Measurements from ENCODE around the gene PLCL2. TPM values are rescaled to one million over a fixed set of nuclear protein-coding genes. Genes with fewer than 3 reads are reported as not detected.
A peak's percentile ranks its signal among the peaks of the same experiment; 100 is the strongest.
"Not testable (repeated sequence)": the region's sequence is repeated elsewhere in the genome, so short reads cannot be mapped to it uniquely, and the experiment has no call there.

PLCL2 gene
- total and polyA plus RNA-seq, 5 donors from 2014 or later, result 27.1 to 42.9 (median 33.5) TPM

DNA sequence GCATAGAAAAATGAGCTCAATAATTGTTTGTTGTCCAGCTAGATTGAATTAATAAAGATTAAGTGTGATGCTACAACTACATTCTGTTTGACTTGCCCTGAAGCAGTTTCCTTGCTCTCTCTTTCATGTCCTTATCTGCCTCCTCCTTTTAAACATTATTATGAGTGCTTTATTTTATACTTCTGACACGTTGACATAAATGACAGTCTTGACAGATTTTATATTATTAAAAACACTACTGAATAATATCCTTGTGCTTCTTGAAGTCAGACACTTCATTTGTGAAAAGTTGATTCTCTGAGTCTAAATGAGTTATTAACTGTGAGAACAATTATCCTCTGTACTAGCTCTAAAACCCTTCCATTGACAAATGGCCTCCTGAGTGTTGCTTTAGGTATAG lies 58.2 kb downstream of the PLCL2 start:
- Mint-ChIP-seq H3K4me3 (peak overlapping the region in 1 of 4 donors; percentile 70), H3K27me3 (no peaks in the 10 kb centered on the region), H3K4me1 (peaks cover 45 to 66% (median 61%) of the 10 kb centered on the region in 4 donors), H3K27ac (peak overlapping the region in 2 of 3 donors; percentile 6 to 64), H3K9me3 (no peaks in the 10 kb centered on the region), H3K36me3 (peaks cover 10% of the 10 kb centered on the region)
- no peak overlapping the region for H3K27ac ChIP-seq (ENCODE audit: insufficient read depth, low read length, poor library complexity, severe bottlenecking)
- peaks cover 2% of the 10 kb centered on the region for H3K36me3 ChIP-seq (ENCODE audit: control insufficient read depth, insufficient read depth, low read length)
- ATAC-seq (ENCODE audit: low read depth in 2 of 2) (no peak), DNase-seq (no peak)
- H3K4me3 ChIP-seq (ENCODE audit: low read depth, low read length), result no peak overlapping the region
- H3K4me1 ChIP-seq (ENCODE audit: control insufficient read depth, insufficient read depth, low read length, poor library complexity, severe bottlenecking), result peaks cover 11% of the 10 kb centered on the region
- H3K9me3 ChIP-seq (ENCODE audit: control insufficient read depth in 2 of 2, low read length in 2 of 2), result no peaks in the 10 kb centered on the region
- no peaks in the 10 kb centered on the region for H3K27me3 ChIP-seq (ENCODE audit: control insufficient read depth, insufficient read depth, low read length)

DNA sequence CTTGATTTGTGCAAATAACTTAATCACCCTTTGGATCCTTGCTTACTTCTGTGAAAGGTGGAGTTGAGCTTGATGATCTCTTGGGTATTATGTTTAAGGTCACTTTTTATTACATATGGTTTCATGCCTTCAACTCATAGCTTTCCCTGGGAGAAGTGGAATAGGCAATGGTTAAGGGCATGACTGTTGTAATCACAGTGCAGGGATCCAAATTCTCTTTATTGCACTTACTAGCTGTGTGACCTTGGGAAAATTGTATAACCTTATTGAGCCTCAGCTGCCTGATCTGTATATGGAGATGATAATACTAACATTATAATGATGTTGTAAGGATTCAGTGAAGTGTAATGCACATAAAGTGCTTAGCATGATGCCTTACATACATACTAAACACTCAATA lies 59.1 kb downstream of the PLCL2 start:
- H3K4me3 Mint-ChIP-seq, result no peak overlapping the region
- no peak for ATAC-seq (ENCODE audit: low read depth in 2 of 2)

GRCh38 chr3:16944356-16944755 lies 59.6 kb downstream of the PLCL2 start:
- ATAC-seq (ENCODE audit: low read depth in 2 of 2), result no peak
- no peaks in the 10 kb centered on the region for H3K27me3 ChIP-seq (ENCODE audit: control insufficient read depth, insufficient read depth, low read length)
- H3K36me3 ChIP-seq (ENCODE audit: control insufficient read depth, insufficient read depth, low read length), result peaks cover 2% of the 10 kb centered on the region
- H3K4me1 ChIP-seq (ENCODE audit: control insufficient read depth, insufficient read depth, low read length, poor library complexity, severe bottlenecking), result peaks cover 11% of the 10 kb centered on the region
- H3K4me3 Mint-ChIP-seq, result no peak overlapping the region
- H3K9me3 Mint-ChIP-seq, result no peaks in the 10 kb centered on the region
- peaks cover 10% of the 10 kb centered on the region for H3K36me3 Mint-ChIP-seq
- no peak overlapping the region for H3K4me3 ChIP-seq (ENCODE audit: low read depth, low read length)
- H3K4me1 Mint-ChIP-seq, result peaks cover 43 to 68% (median 61%) of the 10 kb centered on the region in 4 donors
- no peaks in the 10 kb centered on the region for H3K9me3 ChIP-seq (ENCODE audit: control insufficient read depth in 2 of 2, low read length in 2 of 2)
- H3K27me3 Mint-ChIP-seq, result no peaks in the 10 kb centered on the region
- DNase-seq, result no peak
- peak overlapping the region in 1 of 3 donors; percentile 12 for H3K27ac Mint-ChIP-seq
- H3K27ac ChIP-seq (ENCODE audit: insufficient read depth, low read length, poor library complexity, severe bottlenecking), result no peak overlapping the region

More for the DNA sequence above, 59.1 kb downstream of the PLCL2 start:
- no peaks in the 10 kb centered on the region for H3K27me3 Mint-ChIP-seq
- H3K27ac Mint-ChIP-seq, result peak overlapping the region in 1 of 3 donors; percentile 12
- H3K36me3 ChIP-seq (ENCODE audit: control insufficient read depth, insufficient read depth, low read length), result peaks cover 2% of the 10 kb centered on the region
- no peaks in the 10 kb centered on the region for H3K9me3 Mint-ChIP-seq
- H3K36me3 Mint-ChIP-seq, result peaks cover 10% of the 10 kb centered on the region
- H3K4me1 ChIP-seq (ENCODE audit: control insufficient read depth, insufficient read depth, low read length, poor library complexity, severe bottlenecking), result peaks cover 11% of the 10 kb centered on the region
- H3K4me3 ChIP-seq (ENCODE audit: low read depth, low read length), result no peak overlapping the region
- H3K27me3 ChIP-seq (ENCODE audit: control insufficient read depth, insufficient read depth, low read length), result no peaks in the 10 kb centered on the region
- no peak for DNase-seq
- H3K9me3 ChIP-seq (ENCODE audit: control insufficient read depth in 2 of 2, low read length in 2 of 2), result no peaks in the 10 kb centered on the region
- H3K27ac ChIP-seq (ENCODE audit: insufficient read depth, low read length, poor library complexity, severe bottlenecking), result no peak overlapping the region
- H3K4me1 Mint-ChIP-seq, result peaks cover 43 to 68% (median 62%) of the 10 kb centered on the region in 4 donors

DNA sequence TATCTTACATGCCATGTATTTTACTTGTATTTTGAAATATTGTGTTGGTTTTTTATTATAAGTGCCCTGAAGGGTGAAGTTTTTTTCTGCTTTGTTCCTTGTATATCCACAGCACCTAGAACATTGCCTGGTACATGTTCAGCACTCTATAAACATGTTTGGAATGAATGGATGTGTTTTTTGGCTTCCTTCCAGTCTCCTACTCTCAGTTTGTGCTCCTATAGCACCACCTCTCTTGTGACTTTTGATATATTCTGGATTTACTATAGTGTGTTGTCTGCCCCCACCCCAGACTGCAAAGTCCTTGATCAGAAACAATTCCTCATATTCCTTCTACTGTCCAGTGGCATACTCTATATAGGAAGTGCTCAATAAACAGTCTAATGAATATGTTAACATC lies 60.6 kb downstream of the PLCL2 start:
- DNase-seq (no peak), ATAC-seq (ENCODE audit: low read depth in 2 of 2) (no peak)
- Histone ChIP-seq H3K9me3 (ENCODE audit: control insufficient read depth in 2 of 2, low read length in 2 of 2) (no peaks in the 10 kb centered on the region), H3K27me3 (ENCODE audit: control insufficient read depth, insufficient read depth, low read length) (no peaks in the 10 kb centered on the region), H3K4me3 (ENCODE audit: low read depth, low read length) (no peak overlapping the region), H3K4me1 (ENCODE audit: control insufficient read depth, insufficient read depth, low read length, poor library complexity, severe bottlenecking) (peaks cover 11% of the 10 kb centered on the region), H3K36me3 (ENCODE audit: control insufficient read depth, insufficient read depth, low read length) (peaks cover 2% of the 10 kb centered on the region), H3K27ac (ENCODE audit: insufficient read depth, low read length, poor library complexity, severe bottlenecking) (no peak overlapping the region)
- peaks cover 10% of the 10 kb centered on the region for H3K36me3 Mint-ChIP-seq
- H3K4me1 Mint-ChIP-seq, result peaks cover 45 to 68% (median 60%) of the 10 kb centered on the region in 4 donors
- no peak overlapping the region for H3K4me3 Mint-ChIP-seq
- no peaks in the 10 kb centered on the region for H3K27me3 Mint-ChIP-seq
- no peaks in the 10 kb centered on the region for H3K9me3 Mint-ChIP-seq
- H3K27ac Mint-ChIP-seq, result no peak overlapping the region

DNA sequence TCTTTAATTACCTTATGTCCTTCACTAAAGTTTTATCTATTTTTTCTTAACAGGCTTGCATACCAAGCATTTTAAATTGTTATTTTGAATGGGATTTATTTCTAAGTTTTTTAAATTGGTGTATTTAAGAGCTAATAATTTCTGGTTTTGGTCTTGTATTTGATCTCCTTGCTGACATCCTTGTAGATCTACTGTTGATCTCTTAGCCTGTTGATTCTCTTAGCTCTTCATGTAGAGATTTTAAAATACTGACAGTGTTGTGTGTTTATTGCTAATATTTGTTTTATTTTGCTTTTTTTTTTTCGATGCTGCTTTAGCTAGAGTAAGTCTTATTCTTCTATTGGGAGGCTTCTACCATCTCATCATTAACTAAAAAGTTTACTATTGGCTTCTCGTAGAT lies 65.5 kb downstream of the PLCL2 start:
- H3K9me3 Mint-ChIP-seq, result peaks cover 0 to 1% (median 0%) of the 10 kb centered on the region in 7 donors
- Histone ChIP-seq H3K27me3 (ENCODE audit: control insufficient read depth, insufficient read depth, low read length) (no peaks in the 10 kb centered on the region), H3K4me3 (ENCODE audit: low read depth, low read length) (no peak overlapping the region), H3K9me3 (ENCODE audit: control insufficient read depth in 2 of 2, low read length in 2 of 2) (no peaks in the 10 kb centered on the region), H3K36me3 (ENCODE audit: control insufficient read depth, insufficient read depth, low read length) (peaks cover 2% of the 10 kb centered on the region), H3K4me1 (ENCODE audit: control insufficient read depth, insufficient read depth, low read length, poor library complexity, severe bottlenecking) (no peaks in the 10 kb centered on the region), H3K27ac (ENCODE audit: insufficient read depth, low read length, poor library complexity, severe bottlenecking) (no peak overlapping the region)
- H3K27me3 Mint-ChIP-seq, result no peaks in the 10 kb centered on the region
- no peak overlapping the region for H3K27ac Mint-ChIP-seq
- no peak for ATAC-seq (ENCODE audit: low read depth in 2 of 2)
- peaks cover 4% of the 10 kb centered on the region for H3K36me3 Mint-ChIP-seq
- peak overlapping the region in 1 of 4 donors; percentile 61 for H3K4me3 Mint-ChIP-seq
- no peak for DNase-seq
- H3K4me1 Mint-ChIP-seq, result peaks cover 26 to 46% (median 39%) of the 10 kb centered on the region in 4 donors

GRCh38 chr3:16950845-16951244 lies 66.1 kb downstream of the PLCL2 start:
- H3K4me3 Mint-ChIP-seq, result no peak overlapping the region
- H3K36me3 Mint-ChIP-seq, result peaks cover 2% of the 10 kb centered on the region
- Histone ChIP-seq H3K4me3 (ENCODE audit: low read depth, low read length) (no peak overlapping the region), H3K27me3 (ENCODE audit: control insufficient read depth, insufficient read depth, low read length) (no peaks in the 10 kb centered on the region), H3K36me3 (ENCODE audit: control insufficient read depth, insufficient read depth, low read length) (peaks cover 1% of the 10 kb centered on the region), H3K4me1 (ENCODE audit: control insufficient read depth, insufficient read depth, low read length, poor library complexity, severe bottlenecking) (no peaks in the 10 kb centered on the region), H3K9me3 (ENCODE audit: control insufficient read depth in 2 of 2, low read length in 2 of 2) (no peaks in the 10 kb centered on the region), H3K27ac (ENCODE audit: insufficient read depth, low read length, poor library complexity, severe bottlenecking) (no peak overlapping the region)
- no peak overlapping the region for H3K27ac Mint-ChIP-seq
- peaks cover 21 to 40% (median 33%) of the 10 kb centered on the region in 4 donors for H3K4me1 Mint-ChIP-seq
- no peaks in the 10 kb centered on the region for H3K27me3 Mint-ChIP-seq
- ATAC-seq (ENCODE audit: low read depth in 2 of 2), result no peak
- DNase-seq, result no peak
- peaks cover 0 to 1% (median 0%) of the 10 kb centered on the region in 7 donors for H3K9me3 Mint-ChIP-seq

DNA sequence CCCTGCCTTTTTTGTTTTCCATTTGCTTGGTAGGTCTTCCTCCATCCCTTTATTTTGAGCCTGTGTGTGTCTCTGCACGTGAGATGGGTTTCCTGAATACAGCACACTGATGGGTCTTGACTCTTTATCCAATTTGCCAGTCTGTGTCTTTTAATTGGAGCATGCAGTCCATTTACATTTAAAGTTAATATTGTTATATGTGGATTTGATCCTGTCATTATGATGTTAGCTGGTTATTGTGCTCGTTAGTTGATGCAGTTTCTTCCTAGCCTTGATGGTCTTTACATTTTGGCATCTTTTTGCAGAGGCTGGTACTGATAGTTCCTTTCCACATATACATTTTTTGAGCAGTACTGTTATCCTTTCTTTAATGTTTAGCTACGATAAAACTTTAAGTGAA lies 73.1 kb downstream of the PLCL2 start:
- peaks cover 17% of the 10 kb centered on the region for H3K36me3 Mint-ChIP-seq
- H3K27ac Mint-ChIP-seq, result not testable (repeated sequence)

GRCh38 chr3:16960125-16960524 lies 75.4 kb downstream of the PLCL2 start:
- no peak for DNase-seq
- H3K27ac Mint-ChIP-seq, result peak overlapping the region in 2 of 3 donors; percentile 6 to 47
- H3K9me3 ChIP-seq (ENCODE audit: control insufficient read depth in 2 of 2, low read length in 2 of 2), result no peaks in the 10 kb centered on the region
- H3K36me3 Mint-ChIP-seq, result peaks cover 17% of the 10 kb centered on the region
- H3K4me1 ChIP-seq (ENCODE audit: control insufficient read depth, insufficient read depth, low read length, poor library complexity, severe bottlenecking), result no peaks in the 10 kb centered on the region
- H3K4me3 ChIP-seq (ENCODE audit: low read depth, low read length), result no peak overlapping the region
- peaks cover 25 to 54% (median 35%) of the 10 kb centered on the region in 4 donors for H3K4me1 Mint-ChIP-seq
- H3K36me3 ChIP-seq (ENCODE audit: control insufficient read depth, insufficient read depth, low read length), result no peaks in the 10 kb centered on the region
- no peaks in the 10 kb centered on the region for H3K27me3 Mint-ChIP-seq
- ATAC-seq (ENCODE audit: low read depth in 2 of 2), result no peak
- H3K9me3 Mint-ChIP-seq, result peaks cover 0 to 6% (median 1%) of the 10 kb centered on the region in 7 donors
- H3K27ac ChIP-seq (ENCODE audit: insufficient read depth, low read length, poor library complexity, severe bottlenecking), result no peak overlapping the region
- no peak overlapping the region for H3K4me3 Mint-ChIP-seq
- no peaks in the 10 kb centered on the region for H3K27me3 ChIP-seq (ENCODE audit: control insufficient read depth, insufficient read depth, low read length)

More for the DNA sequence above, 73.1 kb downstream of the PLCL2 start:
- not testable (repeated sequence) for H3K9me3 Mint-ChIP-seq; H3K4me1 ChIP-seq (ENCODE audit: control insufficient read depth, insufficient read depth, low read length, poor library complexity, severe bottlenecking); H3K27me3 ChIP-seq (ENCODE audit: control insufficient read depth, insufficient read depth, low read length); H3K27ac ChIP-seq (ENCODE audit: insufficient read depth, low read length, poor library complexity, severe bottlenecking); H3K27me3 Mint-ChIP-seq; H3K9me3 ChIP-seq (ENCODE audit: control insufficient read depth in 2 of 2, low read length in 2 of 2); H3K4me3 ChIP-seq (ENCODE audit: low read depth, low read length); ATAC-seq (ENCODE audit: low read depth in 2 of 2); H3K36me3 ChIP-seq (ENCODE audit: control insufficient read depth, insufficient read depth, low read length); DNase-seq
- Mint-ChIP-seq H3K4me1 (peaks cover 25 to 52% (median 36%) of the 10 kb centered on the region in 4 donors), H3K4me3 (peak overlapping the region in 1 of 4 donors; percentile 4)

Data from CD4-positive, CD25-positive, alpha-beta regulatory T cell (primary cell).